GM12891 (cell line): ENCODE measurements around the gene PPP4C.
"Not testable (repeated sequence)": the region's sequence is repeated elsewhere in the genome, so short reads cannot be mapped to it uniquely, and the experiment has no call there.

Source experiments
- POLR2AphosphoS5 ChIP-seq: IDR thresholded peaks from 2 replicates; pipeline ENCODE4 v1.6.1; 2011; ENCODE audit warnings: low read depth, low read length, control low read depth
- TAF1 ChIP-seq: IDR thresholded peaks from 2 replicates; pipeline ENCODE4 v1.6.1; 2011; ENCODE audit warnings: low read depth, low read length, control low read depth

- TF ChIP-seq TAF1, POLR2AphosphoS5: not testable (repeated sequence)
These were observed 35.1 kb upstream of the PPP4C start for GRCh38 chr16:30040690-30041089.
